Stimulated activated CD8-positive, alpha-beta memory T cell treated with anti-CD3 and anti-CD28 coated beads, Interleukin-15, amount 100 ng/mL, for 48 hours (primary cell): ENCODE results near the gene GBE1.
"Not testable (repeated sequence)": the region's sequence is repeated elsewhere in the genome, so short reads cannot be mapped to it uniquely, and the experiment has no call there.

Experiments used
- DNase-seq, 2 donors: peaks; one replicate each; pipeline ENCODE4 v3.0.0-alpha.2; 2020; ENCODE audit warnings: low read depth in 2 of 2

The GBE1 gene

DNA sequence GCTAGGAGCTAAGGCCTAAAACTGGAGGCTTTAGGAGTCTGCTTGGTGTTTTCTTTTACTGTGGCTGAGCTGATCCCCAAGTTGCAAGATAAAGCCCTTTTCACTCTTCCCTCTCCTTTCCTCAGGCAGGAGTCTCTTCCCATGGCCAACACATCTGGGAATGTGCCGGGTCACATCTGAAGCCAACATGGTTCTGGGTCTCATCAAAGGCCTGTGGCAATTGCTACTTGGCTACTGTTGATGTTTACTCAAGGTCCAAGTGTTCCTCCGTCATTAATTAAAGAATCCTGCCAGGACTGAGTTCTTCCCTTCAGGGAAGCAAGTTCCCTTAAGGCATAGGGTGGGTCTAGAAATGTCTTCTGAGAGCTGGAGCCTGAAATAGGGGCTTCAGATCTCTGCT, 230.2 kb downstream of the GBE1 start:
- no peak for DNase-seq

DNA sequence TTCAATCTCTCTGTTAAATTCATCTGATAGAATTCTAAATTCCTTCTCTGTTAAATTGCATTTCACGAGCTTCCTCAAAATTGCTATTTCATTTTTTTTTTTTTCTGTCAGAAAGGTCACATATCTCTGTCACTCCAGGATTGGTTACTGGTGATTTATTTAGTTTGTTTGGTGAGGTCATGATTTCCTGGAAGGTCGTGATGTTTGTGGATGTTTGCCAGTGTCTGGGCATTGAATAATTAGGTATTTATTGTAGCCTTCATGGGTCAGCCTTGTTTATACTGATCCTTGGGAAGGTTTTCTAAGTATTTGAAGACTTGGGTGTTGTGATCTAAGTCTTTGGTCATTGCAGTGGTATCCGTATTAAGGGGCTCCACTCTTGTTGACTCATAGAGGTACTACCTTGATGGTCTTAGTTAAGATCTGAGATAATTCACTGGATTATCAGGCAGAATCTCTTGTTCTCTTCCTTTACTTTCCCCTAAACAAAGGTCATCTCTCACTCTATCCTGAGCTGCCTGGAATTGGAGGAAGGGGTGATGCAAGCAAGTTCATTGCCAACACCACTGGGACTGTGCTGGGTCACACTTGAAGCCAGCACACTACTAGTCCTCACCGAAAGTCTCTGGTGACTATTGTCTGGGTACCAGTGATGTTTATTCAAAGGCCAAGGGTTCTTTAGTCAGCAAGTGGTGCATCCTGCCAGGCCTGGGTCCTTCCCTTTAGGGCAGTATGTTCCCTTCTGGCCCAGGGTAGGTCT, 231.1 kb downstream of the GBE1 start:
- no peak for DNase-seq

DNA sequence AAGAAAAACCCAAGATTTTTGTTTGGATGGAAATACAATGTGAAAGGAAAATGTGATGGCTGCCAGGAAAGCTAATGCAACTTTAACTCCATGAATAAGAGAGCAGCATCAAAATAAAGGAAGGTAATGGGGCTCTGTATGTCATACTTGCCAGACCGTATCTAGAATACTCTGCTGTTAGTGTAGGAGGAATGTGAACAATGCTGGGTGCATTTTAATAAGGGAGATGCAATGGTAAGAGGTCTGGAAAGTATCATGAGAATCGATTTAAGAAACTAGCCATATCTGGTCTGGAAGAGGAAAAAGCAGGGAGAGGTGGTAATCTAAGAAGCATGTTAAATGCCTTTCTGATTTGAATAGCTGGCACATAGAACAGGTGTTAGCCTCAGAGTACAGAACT, 239.6 kb downstream of the GBE1 start:
- no peak for DNase-seq

DNA sequence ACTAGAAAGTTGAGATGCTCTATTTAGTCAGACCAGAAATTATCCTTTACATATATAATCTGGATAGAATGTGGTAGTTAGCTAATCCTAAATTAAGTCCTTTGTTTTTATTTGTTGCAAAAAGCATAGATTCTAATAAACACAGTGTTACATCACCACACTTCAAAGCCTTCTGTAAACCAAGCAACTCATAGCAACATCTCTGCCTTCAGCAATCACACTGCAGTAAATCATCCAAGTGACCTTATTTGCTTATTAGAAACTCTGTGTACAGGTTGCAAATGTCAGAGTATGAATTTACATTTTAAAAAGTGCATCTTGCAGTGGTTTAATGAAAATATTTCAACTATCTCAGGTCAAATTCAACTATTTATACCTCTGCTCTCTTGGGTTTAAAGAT, 242.5 kb downstream of the GBE1 start:
- no peak for DNase-seq

DNA sequence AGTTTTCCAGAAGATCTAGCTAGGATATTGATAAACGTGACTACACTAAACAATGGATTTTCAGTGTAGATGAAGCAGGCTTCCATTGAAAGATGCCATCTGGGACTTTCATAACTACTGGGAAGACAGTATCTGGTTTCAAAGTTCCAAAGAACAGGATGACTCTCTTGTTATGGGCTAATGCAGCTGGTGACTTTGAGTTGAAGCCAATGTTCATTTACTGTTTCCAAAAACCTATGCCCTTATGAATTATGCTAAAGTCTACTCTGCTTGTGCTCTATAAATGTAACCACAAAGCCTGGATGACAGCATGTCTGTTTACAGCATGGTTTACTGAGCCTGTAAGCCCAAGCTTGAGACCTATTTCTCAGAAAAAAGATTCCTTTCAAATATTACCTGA, 245.4 kb downstream of the GBE1 start:
- no peak for DNase-seq

DNA sequence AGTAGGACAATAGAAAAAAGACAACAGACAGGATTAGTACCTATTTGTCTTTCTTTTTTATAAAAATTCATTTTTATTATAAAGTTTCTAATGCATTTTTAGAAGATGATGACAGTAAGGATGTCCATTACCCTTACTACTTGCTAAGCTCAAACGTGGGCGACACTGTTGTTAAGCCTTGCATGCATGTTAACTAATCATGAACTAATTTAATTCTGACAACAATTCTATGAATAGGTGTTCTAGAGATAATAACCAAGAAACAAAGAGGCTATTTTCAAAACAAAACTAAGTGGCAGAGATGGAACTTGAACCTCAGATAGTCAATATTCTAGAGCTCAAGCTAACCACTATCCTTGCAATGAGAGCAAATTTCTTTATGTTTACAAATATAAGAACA, 247.9 kb downstream of the GBE1 start:
- no peak for DNase-seq

DNA sequence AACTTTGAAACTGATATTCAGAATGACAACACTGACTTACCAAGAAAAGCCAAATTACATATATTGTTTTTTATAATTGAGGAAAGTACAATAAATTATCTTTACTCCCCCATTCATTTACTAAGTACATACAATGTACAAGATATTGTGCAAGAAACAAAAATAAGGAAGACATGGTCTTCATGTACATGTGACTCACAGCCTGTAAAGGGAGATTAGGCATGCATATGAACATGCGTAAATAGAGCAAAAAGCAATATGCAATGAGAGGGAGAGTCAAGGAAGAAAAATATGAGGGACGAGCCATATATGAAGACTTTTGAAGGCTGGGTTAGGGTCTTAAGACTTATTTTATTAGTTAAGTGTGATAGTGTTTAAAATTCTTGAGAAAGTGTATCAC, 258.4 kb downstream of the GBE1 start:
- no peak for DNase-seq

DNA sequence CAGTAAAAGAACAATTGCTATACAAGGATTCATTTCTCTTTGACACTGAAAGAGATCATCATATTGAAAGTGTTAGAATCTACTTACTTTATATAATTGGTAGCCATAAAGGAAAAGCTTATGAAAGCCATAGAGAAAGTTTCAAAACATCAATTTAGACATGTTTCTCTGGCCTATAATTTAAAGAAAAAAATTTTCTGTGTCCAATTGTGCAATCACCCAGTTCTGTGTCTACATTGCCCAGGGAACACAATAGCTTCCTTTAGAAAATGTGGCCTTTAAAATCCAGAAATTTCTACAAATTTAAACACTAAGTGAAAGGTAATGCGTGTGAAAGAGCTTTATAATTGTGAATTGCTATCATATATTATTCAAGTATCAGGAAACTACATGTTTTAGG, 259.2 kb downstream of the GBE1 start:
- no peak for DNase-seq

DNA sequence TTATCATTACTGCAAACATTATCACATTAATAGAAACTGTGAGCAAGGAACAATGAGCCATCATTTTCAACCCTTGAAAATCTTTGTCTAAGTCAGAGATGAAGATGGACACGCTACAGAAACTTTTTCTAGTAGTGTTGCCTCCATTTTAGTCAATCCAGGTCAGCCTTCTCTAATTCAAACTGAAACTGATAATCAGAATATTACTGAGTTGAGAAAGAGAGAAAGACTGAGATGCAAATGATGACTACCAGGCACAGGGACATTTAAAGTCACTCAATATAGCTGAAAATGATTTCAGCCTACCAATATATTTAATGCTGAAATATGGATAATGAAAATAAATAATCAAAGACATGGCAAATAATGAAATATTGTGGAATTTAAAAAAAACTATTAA, 261.4 kb downstream of the GBE1 start:
- DNase-seq = no peak

DNA sequence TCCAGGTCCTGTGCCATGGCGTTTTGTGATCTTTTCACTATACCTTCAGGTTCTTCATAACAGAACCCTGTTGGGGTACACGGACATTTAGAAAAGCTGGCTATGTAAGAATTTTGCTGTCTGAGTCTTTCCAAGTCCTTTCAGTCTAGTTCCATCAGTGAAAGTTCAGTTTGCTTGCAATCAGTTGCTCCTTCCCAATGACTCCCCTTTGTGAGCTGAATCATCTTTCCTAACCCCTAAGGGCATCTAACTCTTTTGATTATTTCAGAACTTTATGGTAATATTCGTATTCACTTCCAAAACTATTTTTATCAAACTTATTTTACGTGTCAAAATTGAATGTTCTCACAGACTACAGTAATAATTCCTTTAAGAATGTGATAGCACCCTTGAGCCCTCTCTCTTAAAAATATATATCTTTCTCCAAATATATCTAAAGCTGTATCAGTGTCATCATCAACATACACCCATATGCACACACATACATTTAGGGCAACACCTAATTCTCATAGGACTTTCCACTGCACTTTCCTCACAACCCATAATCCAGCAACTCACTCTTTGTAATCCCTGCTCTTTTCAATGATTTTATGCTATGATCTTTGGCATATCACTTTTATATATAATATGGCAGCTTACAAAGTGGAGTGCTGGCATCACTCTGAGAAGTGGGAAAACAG, 263.7 kb downstream of the GBE1 start:
- no peak for DNase-seq

DNA sequence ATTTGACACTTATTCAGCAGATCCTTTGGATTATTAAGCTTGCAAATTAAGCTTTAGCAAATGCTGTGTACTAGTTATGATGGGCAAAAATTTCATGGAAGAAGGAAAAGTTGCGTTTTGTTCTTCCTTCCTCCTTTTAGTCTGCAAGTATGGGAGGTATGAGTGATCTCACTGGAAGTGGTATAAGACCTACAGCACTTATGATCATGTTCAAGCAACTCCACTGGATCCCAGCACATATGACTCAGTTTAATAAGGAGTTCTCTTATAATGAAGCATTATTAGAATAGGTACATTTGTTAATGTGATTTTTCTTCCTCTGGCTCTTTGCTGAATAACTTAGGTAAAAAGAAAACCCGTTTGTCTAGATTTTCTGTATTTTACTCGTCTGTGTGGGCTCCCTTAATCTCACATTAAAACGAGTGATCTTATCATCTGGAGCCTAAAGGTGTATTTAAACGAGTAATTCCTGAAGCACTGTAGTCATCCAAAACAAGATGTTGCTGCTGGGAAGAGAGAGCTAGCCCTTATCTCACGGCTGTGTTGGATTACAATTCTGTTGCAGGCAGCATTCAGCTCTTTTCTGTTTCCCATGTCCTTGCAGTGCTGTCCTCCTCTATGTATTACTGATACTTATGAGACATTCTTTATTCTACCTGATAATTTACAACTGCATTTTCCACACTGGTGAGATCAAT, 264.9 kb downstream of the GBE1 start:
- no peak for DNase-seq

DNA sequence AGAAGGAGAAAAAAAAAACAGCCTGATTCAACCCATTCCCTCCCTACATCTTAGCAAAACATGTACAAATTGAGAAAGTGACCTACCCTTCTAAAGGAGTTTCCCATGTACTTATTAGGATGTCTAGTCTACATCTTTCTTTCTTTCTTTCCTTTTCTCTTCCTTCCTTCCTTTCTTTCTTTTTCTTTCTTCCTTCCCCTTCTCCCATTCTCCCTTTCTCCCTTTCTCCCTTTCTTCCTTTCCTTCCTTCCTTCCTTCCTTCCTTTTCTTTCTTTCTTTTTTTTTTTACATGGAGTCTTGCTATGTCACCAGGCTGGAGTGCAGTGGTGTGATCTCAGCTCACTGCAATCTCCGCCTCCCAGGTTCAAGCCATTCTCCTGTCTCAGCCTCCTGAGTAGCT, 269.0 kb downstream of the GBE1 start:
- DNase-seq = not testable (repeated sequence)

DNA sequence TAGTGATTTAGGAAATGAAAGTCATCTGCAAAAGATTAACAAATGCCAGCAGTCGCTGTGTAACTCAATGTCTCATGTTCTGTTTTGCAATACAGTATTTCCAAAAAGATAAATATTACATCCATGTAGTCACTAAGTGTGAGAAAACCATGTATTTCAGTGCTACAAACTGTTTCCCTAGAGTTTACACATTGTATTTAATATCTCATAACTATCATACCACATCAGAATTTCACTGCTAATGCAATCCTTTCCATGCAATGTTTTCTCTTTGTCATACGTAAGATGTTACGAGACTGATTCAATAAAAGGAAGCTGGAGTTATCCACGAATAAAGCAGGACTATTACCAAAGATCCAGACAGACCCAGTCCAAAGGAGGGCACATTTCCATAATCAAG, 269.4 kb downstream of the GBE1 start:
- no peak for DNase-seq

DNA sequence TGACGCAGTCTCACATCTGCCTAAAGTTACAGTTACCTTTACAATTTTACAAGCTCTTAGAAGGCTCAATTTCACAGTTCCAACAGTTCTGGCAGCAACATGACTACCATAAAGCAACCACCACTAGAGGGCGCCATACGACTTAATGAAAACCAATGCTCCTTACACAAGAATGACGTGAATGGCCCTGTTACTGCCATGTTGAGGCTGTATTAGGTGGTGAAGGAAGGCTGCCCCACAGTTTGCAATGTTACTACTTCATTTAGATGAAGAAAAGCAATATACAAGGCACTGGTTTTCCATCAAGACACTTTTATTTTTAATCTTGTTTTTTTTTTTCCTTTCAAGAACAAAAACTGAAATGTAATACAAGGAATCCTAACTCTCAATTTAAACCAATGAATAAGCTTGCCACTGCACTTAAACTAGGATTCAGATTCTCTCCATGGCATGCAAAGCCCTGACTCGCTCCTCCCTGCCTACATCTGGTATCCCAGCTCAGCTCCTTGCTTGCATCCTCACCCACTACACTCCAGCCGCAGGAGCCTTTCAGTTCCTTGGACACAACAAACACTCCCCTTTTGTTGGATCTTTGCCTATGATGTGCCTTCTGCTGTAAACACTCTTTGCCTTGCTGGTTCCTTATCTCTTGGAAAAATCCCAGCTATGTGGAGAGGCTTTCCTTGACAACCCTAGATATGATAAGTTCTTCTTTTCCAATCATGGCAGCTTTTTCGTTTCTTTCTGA, 270.7 kb downstream of the GBE1 start:
- peak; percentile 41 to 45 for DNase-seq

DNA sequence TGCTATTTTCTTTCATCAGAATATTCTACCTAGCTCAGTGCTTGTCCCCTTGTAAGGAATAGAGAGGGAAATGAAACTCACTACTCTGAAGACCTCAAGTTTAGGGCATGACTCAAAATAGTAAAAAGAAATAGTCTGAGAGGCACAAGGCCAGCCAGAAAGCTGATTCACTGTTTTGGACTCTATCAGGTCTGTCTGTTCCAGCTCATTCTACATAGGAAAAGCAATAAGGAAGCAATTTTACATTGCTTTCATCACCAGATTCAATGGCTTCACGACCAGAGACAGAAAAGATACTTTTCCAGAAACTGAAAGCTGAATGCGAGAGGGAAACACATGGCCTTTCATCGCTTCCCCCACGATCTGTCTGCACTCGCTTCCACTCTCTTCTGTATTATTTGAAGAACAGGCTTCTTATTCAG, 276.0 kb downstream of the GBE1 start:
- DNase-seq = no peak

DNA sequence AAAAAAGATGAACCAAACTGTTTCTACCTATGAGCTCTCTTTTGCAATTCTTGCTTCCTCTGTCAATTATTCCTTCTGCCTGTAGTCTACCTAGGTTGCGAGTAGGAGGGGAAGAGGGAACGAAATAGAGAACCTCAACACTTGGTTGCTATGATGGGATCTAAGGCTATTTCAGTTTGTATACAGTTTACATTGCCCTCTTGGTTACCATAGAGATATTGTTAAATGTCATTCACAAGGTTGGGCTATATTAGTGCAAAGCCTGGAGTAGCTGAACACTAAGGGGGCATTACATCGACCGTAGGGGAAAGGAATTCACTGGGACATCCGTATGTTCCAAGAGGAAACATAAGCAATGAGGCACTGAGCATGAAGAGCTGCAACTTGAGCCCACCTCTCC, 276.9 kb downstream of the GBE1 start:
- no peak for DNase-seq

DNA sequence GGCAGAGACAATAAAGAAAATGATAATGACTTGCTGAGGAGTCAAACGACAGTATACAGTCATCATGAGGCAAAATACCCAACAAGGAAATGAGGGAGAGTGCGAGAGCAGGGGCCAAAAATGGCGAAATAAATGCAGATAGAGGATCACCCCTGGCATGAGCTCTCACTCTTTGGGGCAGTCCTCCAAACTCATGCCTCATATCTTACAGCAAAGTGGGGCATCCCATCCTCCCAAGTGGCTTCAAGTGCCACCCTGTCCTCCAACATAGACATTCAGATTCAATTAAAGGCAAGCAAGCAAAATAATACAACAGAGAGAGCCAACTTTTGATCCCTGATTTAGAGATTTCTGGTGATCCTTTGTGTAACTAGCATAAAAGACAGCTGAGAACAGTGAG, 278.4 kb downstream of the GBE1 start:
- DNase-seq = no peak

DNA sequence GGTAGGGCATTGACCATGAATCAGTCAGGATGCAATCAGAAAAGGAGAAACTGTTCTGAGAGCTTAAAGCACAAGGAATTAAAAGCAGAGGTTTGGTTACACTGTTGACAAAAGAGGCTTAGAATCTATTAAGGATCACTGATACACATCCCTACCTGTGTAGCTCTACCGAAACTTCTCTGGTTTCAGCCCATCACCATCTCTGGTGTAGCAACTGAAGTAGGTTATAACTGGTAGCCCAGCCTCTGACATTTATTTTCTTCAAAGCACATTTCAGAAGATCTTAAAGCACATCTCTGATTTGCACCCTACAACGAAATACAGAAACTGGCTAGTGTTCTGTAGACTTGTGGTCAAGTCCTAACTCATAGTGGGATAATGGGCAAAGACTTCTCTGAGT, 283.7 kb downstream of the GBE1 start:
- no peak for DNase-seq

DNA sequence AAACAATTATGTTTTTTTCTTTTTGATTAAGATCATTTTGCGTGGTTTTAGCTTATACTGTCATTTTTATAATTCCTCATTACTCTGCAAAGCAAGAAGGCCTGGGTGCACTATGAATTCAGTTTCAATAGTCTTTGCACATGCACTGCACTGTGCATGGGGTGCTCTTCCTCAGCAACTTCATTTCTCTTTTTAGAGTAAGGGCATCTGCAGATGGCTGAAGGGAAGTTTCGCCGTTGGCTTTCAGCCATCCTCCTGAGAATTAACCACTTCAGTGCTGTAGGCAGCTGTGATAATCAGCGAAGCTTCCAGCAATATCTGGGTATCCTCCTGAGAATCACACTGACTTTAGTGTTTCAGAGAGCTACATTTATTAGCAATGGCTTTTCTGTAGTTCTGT, 284.8 kb downstream of the GBE1 start:
- no peak for DNase-seq

DNA sequence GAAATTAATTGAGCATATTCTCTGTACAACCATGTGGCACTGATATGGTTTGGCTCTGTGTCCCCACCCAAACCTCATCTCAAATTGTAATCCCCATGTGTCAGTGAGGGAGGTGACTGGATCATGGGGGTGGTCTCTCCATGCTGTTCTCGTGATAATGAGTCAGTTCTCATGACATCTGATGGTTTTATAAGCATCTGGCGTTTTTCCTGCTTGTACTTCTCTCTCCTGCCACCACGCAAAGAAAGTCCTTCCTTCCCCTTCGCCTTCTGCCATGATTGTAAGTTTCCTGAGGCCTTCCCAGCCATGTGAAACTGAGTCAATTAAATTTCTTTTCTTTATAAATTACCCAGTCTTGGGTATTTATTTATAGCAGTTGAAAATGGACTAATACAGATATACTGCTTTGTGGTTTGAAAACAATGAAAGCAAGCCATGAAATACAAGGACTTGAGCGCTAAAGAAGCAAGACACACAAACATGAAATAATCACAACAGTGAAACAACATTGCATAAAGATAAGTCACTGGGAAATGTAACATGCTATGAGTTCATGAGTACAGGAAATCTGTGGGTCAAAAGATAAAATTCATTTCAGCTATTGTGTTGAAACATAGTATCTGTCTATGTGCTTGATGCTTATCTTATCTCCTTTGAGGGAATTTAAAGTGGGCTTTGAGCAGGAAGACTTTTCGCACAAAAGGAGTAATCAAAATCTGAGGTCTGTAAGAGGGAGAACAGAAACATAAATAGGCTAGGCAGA, 288.7 kb downstream of the GBE1 start:
- DNase-seq = no peak

DNA sequence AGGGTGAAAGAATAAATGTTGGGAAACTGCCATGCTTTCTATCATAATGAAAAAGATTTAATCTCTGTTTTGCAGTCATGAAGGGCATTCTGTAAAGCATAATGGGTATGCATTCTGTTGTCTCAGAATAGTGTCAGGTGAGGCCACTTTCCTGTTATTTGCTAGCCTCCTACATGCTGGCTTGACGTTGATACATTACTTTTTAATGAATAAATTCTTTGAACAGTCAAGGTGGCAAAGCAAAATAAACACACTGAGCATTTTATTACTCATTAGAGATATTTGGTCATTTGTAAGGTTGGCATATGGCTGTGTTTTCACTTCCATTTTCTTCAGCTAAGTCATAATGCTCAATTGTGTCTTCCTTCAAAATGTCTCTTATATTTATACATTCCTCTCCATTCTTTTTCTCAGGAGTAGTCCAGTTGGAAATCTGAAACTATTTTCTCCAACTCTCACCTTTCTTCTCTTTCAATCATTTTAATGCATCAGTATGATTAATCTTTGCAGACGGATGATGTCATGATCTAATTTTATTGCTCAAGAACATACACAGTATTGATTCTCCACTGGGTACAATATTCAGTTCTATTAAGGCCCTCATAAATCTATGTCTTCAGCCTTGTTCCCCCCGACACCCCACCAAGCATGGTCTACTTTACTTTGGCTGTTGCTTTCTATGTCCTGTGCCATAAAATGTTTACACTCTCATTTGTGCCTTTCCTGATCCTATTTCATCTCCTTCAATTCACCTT, 290.7 kb downstream of the GBE1 start:
- no peak for DNase-seq
